Spleen (tissue), 11 donors: ENCODE measurements around the gene EEF2K. TPM values are rescaled to one million over a fixed set of nuclear protein-coding genes. Genes with fewer than 3 reads are reported as not detected.

Experiments
- DNase-seq: peaks from one replicate; pipeline ENCODE4 v3.0.0-alpha.2; 2020
- H3K27ac ChIP-seq, 8 donors: fragments of 200-600 bp; sonication (generic) in 7 of 8; 1 replicate in 4 of 8; 2 replicates in 4 of 8; pipeline versions ENCODE4 v1.5.0 to v1.8.0; 2016 to 2021; ENCODE audit warnings: inconsistent platforms in 4 of 8, mild to moderate bottlenecking in 4 of 8, moderate library complexity in 1 of 8
- H3K27me3 ChIP-seq, 7 donors: fragments of 200-600 bp; sonication (generic) in 6 of 7; replicated peaks in 1 of 7; 1 replicate in 4 of 7; 2 replicates in 3 of 7; pipeline versions ENCODE4 v1.5.0 to v1.8.0; 2016 to 2021; ENCODE audit warnings: inconsistent platforms in 3 of 7, mild to moderate bottlenecking in 1 of 7
- H3K36me3 ChIP-seq, 6 donors: fragments of 200-600 bp; sonication (generic) in 5 of 6; 1 replicate in 4 of 6; 2 replicates in 2 of 6; pipeline versions ENCODE4 v1.5.0 to v1.8.0; 2016 to 2021; ENCODE audit warnings: inconsistent platforms in 2 of 6
- H3K4me1 ChIP-seq, 6 donors: fragments of 200-600 bp; sonication (generic) in 5 of 6; 1 replicate in 3 of 6; 2 replicates in 3 of 6; pipeline versions ENCODE4 v1.5.0 to v1.8.0; 2016 to 2021; ENCODE audit warnings: inconsistent platforms in 3 of 6
- H3K4me3 ChIP-seq, 8 donors: fragments of 200-600 bp; sonication (generic) in 7 of 8; 1 replicate in 4 of 8; 2 replicates in 4 of 8; pipeline versions ENCODE4 v1.5.0 to v1.8.0; 2016 to 2021; ENCODE audit warnings: inconsistent platforms in 4 of 8, mild to moderate bottlenecking in 4 of 8, moderate library complexity in 2 of 8
- H3K9me3 ChIP-seq, 8 donors: fragments of 200-600 bp; sonication (generic) in 7 of 8; 1 replicate in 4 of 8; 2 replicates in 4 of 8; pipeline versions ENCODE4 v1.5.0 to v1.8.0; 2016 to 2021; ENCODE audit warnings: inconsistent platforms in 4 of 8
- POLR2A ChIP-seq, 3 donors: fragments of 450-650 bp; IDR thresholded peaks; one replicate each; pipeline ENCODE4 v1.5.1; 2017; ENCODE audit warnings: antibody characterized with exemption in 3 of 3, mild to moderate bottlenecking in 1 of 3
- POLR2AphosphoS5 ChIP-seq, 3 donors: sonication (generic); formaldehyde crosslinking; IDR thresholded peaks; one replicate each; pipeline ENCODE4 v1.5.1; 2017; ENCODE audit warnings: antibody characterized with exemption in 3 of 3
- WGBS, 5 donors: extraction: QIAGEN DNeasy Blood & Tissue Kit in 3 of 5; methylation state at CpG; one replicate each; pipeline versions ENCODE4 v1.1.5 to v1.1.7; 2013 to 2018; 5-methylcytosine and 5-hydroxymethylcytosine counted together
- intact Hi-C: fragments of 100-400 bp; cut with DNase I; formaldehyde crosslinking; loops from one replicate; pipeline ENCODE4 v1.15.0; 2023; ENCODE audit warnings: low total_unique reads
- polyA plus RNA-seq, 3 donors: library from polyadenylated mRNA; stranded (reverse); fragments of 200-250 nt; gene quantifications; one replicate each; pipeline ENCODE4 v1.2.1, GENCODE V29; 2013
- total RNA-seq, 7 donors: library from RNA; depleted of rRNA in 3 of 7; stranded (reverse); fragments of >200 nt in 3 of 7; fragmentation: NEBNext Ultra II Directional in 4 of 7; extraction: Animal tissue kit (Norgen Biotek cat#: 25700) in 4 of 7; gene quantifications; one replicate each; pipeline versions ENCODE4 v1.1.0 to v1.2.1, GENCODE V29; 2016 to 2021
- TF ChIP-seq, protein P1 (sequence below), 11 experiments: fragments of 200-600 bp in 7 of 11; fragments of 450-650 bp in 4 of 11; sonication (generic) in 4 of 11; IDR thresholded peaks in 8 of 11; conservative IDR thresholded peaks in 3 of 11; 1 replicate in 7 of 11; 2 replicates in 4 of 11; pipeline versions ENCODE4 v1.4.0 to v1.8.0; 2016 to 2021; ENCODE audit warnings: antibody characterized with exemption in 11 of 11, inconsistent platforms in 4 of 11, mild to moderate bottlenecking in 1 of 11
- donor health status: healthy with polysubstance abuse.
- donor health status: DM: no; HTN: no; CAD: no; lungs with moderate emphysema.
- donor health status: DM: no; HTN: no; CAD: no.
- donor health status: Bipolar disorder and iron deficiency.
- donor health status: healthy.
- donor health status: DM: no; HTN: no; CAD: no.
- donor health status: DM: yes; HTN: yes; CAD: no.

EEF2K gene
- total and polyA plus RNA-seq, 10 donors, result 2.4 to 37.7 (median 24.4) TPM

DNA sequence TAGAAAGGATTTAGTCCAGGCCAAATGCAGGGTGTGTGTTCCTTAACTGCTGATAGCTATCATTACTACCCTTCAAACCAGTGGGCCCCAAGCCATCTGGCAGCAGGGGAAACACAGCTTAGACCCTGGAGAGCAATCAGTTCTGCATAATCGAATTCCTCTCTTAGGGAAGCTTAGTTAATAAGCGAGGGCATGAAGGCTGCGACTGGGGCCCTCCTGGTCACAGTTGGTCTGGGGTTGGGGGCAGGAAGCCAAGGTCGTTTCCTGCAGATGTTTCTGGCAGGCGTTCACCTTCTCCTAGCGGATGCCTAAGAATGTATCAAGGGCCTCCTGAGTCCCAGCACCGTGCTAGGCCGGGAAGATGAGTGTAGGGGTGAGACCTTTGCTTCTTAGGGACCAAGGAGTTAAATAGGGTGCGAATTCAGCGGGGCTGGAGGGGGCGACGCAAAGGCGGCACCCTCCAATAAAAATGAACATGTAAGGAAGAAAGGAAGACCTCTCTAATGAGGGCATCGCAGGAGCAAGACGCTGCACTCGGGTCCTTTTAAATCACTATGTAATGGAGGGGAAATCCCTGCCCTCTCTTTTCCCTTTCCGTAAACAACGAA lies 16.5 kb upstream of the EEF2K start:
- no peaks in the 10 kb centered on the region for H3K27me3 ChIP-seq
- intact Hi-C loops, result loop anchor here (5.0 to 10.0 kb wide), 2 partner anchors 115 to 187 kb away; partner anchors contain the start of gene PDZD9
- peaks cover 29 to 53% (median 42%) of the 10 kb centered on the region in 6 donors for H3K4me1 ChIP-seq
- peak; percentile 90 for DNase-seq
- H3K36me3 ChIP-seq, result no peaks in the 10 kb centered on the region
- peak overlapping the region; percentile 38 to 93 (median 72) for H3K4me3 ChIP-seq
- H3K27ac ChIP-seq, result peak overlapping the region; percentile 92 to 100 (median 96)
- TF ChIP-seq POLR2A (IDR thresholded peaks at IDR 0.05) (no peak), POLR2AphosphoS5 (IDR thresholded peaks at IDR 0.05) (no peak)
- TF ChIP-seq, protein P1, sequence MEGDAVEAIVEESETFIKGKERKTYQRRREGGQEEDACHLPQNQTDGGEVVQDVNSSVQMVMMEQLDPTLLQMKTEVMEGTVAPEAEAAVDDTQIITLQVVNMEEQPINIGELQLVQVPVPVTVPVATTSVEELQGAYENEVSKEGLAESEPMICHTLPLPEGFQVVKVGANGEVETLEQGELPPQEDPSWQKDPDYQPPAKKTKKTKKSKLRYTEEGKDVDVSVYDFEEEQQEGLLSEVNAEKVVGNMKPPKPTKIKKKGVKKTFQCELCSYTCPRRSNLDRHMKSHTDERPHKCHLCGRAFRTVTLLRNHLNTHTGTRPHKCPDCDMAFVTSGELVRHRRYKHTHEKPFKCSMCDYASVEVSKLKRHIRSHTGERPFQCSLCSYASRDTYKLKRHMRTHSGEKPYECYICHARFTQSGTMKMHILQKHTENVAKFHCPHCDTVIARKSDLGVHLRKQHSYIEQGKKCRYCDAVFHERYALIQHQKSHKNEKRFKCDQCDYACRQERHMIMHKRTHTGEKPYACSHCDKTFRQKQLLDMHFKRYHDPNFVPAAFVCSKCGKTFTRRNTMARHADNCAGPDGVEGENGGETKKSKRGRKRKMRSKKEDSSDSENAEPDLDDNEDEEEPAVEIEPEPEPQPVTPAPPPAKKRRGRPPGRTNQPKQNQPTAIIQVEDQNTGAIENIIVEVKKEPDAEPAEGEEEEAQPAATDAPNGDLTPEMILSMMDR (IDR thresholded peaks at IDR 0.05 in 8 of 11, conservative IDR thresholded peaks at IDR 0.05 in 3 of 11), result no peak
- whole genome bisulfite sequencing, 5 donors, result 1 to 2% (median 1%) methylated on average over 17 to 18 of the region's 18 CpGs
- no peaks in the 10 kb centered on the region for H3K9me3 ChIP-seq

DNA sequence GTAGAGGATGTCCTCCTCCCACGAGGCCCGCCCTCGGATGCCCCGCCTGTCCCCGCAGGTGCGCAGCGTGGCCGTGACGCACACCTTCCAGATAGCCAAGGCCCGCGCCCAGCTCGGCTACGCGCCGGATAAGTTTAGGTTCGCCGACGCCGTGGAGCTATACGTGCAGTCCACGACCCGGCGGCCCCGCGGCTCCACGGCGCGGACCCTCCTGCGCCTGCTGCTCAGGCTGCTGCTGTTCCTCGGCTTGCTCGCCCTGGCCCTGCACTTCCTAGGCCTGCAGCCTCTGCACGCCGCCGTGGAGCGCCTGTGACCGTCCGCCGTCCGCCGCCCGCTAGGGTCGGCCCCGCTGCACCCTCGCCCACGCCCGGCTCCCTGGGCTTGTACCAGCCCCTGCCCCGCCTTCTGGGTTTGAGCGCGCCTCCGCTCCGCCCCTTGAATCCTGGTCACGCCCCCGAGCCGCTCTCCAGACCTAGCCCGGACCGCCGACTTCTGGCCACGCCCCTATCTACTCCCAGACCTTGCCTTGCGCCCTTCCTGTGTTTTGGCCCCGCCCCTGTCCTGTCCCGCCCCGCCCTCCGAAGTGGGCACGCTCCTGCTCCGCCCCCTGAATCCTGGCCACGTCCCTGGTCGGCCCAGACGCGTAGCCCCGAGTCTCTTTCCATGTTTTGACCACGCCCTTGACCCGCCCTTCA lies 15.8 kb upstream of the EEF2K start:
- peaks cover 29 to 60% (median 47%) of the 10 kb centered on the region in 6 donors for H3K4me1 ChIP-seq
- intact Hi-C loops, result no loop called here
- 0 to 1% (median 0%) methylated on average over 51 to 72 of the region's 72 CpGs for WGBS, 5 donors

DNA sequence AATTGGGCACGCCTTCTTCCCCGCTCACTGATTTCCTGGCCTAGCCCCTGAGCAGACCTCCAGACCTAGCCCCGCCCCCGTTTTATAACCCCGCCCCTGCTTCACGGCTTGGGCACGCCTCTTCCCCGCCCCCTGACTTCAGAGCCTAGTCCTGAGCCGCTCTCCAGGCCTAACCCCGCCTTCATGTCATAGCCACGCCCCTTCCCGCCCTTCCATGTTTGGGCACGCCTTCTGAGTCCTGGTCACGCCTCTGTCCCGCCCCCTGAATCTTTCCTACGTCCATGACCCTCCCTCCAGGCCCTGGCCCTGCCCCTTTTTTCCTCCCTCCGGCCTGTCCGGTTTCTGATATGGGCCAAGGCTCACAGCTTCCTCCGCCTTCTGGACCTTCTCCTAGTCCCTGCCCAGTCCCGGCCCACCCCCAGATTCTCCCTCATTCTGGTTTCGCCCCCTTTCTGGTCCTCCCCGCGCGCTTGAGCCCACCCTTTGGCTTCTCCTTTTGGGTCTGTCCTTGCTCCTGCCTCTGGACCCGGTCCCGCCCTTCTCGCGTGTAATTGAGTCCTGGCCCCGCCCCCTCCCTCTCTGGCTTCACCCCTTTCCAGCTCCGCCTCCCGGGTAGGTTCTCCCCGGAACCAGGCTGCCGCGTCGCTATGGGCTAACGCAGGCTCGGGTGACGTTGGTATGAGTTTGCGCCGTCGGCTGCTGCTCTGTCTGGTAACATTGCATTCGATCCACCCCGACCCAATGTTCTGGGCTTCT lies 15.1 kb upstream of the EEF2K start:
- peak overlapping the region; percentile 92 to 100 (median 96) for H3K27ac ChIP-seq
- H3K4me3 ChIP-seq, result peak overlapping the region; percentile 10 to 93 (median 42)
- intact Hi-C loops, result no loop called here
- H3K36me3 ChIP-seq, result no peaks in the 10 kb centered on the region
- H3K27me3 ChIP-seq, result no peaks in the 10 kb centered on the region
- peak; percentile 100 for DNase-seq
- WGBS, 5 donors, result 0 to 1% (median 0%) methylated on average over 43 of the region's 43 CpGs
- H3K4me1 ChIP-seq, result peaks cover 29 to 66% (median 52%) of the 10 kb centered on the region in 6 donors
- no peaks in the 10 kb centered on the region for H3K9me3 ChIP-seq
- TF ChIP-seq, protein P1 (IDR thresholded peaks at IDR 0.05 in 8 of 11, conservative IDR thresholded peaks at IDR 0.05 in 3 of 11), result no peak
- TF ChIP-seq POLR2AphosphoS5 (IDR thresholded peaks at IDR 0.05) (peak; percentile 96 to 98 (median 98)), POLR2A (IDR thresholded peaks at IDR 0.05) (peak in 2 of 3 donors; percentile 70 to 87)

More for the DNA sequence above, 15.8 kb upstream of the EEF2K start:
- peak overlapping the region; percentile 38 to 93 (median 72) for H3K4me3 ChIP-seq
- TF ChIP-seq POLR2AphosphoS5 (IDR thresholded peaks at IDR 0.05) (peak; percentile 97 to 98 (median 98)), POLR2A (IDR thresholded peaks at IDR 0.05) (peak; percentile 86 to 93 (median 86))
- TF ChIP-seq, protein P1 (IDR thresholded peaks at IDR 0.05 in 8 of 11, conservative IDR thresholded peaks at IDR 0.05 in 3 of 11), result peak in 2 of 11 experiments; percentile 7 to 10
- no peaks in the 10 kb centered on the region for H3K27me3 ChIP-seq
- no peaks in the 10 kb centered on the region for H3K36me3 ChIP-seq
- peak; percentile 100 for DNase-seq
- no peaks in the 10 kb centered on the region for H3K9me3 ChIP-seq
- H3K27ac ChIP-seq, result peak overlapping the region; percentile 92 to 100 (median 96)
